GM21390 (cell line): ENCODE measurements around the gene C4orf50.

ENCODE experiments used
- ATAC-seq: cut with Tn5 transposase; IDR thresholded peaks from one replicate; pipeline ENCODE4 v1.9.1; 2021; ENCODE audit not compliant: unreplicated experiment

C4orf50 gene

DNA sequence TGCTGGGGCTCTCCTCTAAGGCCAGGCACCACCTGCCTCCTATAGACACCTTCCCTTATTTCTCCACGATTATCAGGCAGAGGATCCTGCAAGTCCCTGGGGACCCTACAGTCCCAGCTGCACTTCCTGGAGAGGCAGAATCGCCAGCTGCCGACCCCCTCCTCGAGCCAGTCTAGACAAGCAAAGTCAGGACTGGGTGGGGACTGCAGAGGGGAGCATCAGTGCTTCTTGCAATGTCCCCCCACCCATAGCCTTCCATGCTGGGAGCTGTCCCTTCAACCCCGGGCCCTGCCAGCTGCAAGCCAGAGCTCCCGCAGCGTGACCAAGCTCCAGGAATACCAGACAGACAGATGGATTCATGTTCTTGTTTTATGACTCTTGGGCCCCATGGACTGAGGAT lies 124.0 kb downstream of the C4orf50 start:
- ATAC-seq: no peak

GRCh38 chr4:5893591-5893990 lies 124.6 kb downstream of the C4orf50 start:
- ATAC-seq: no peak

DNA sequence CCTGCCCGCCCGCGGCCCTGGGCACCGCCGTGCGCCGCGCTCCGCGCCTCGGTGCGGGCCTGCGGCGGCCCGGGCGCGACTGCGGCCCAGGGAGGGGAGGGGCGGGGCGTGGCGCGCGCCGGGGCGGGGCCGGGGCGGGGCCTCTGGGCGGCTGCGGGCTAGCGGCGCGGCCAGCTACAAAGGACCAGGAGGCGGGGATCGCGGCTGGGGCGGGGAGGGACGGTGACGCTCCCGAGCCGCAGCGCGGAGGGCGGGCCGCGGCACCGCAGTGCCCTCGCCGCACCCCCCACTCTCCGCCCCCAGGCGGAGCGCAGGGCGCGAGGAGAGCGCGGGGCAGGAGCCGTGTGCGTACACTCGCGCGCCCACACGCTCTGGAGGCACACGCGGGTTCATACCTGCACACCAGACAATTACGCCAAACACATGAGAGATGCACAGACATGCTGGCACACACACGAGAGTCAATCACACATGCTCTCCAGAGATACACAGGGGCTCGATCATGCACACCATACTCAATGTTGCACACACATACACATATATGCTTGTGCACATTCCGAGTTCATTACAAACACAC lies 125.1 kb downstream of the C4orf50 start, which contains the start of gene CRMP1:
TSS of gene CRMP1 (minus strand) at position 83 of the 577 bp plus-strand sequence. CDS start 117 bp downstream, outside the sequence.
- no peak for ATAC-seq

DNA sequence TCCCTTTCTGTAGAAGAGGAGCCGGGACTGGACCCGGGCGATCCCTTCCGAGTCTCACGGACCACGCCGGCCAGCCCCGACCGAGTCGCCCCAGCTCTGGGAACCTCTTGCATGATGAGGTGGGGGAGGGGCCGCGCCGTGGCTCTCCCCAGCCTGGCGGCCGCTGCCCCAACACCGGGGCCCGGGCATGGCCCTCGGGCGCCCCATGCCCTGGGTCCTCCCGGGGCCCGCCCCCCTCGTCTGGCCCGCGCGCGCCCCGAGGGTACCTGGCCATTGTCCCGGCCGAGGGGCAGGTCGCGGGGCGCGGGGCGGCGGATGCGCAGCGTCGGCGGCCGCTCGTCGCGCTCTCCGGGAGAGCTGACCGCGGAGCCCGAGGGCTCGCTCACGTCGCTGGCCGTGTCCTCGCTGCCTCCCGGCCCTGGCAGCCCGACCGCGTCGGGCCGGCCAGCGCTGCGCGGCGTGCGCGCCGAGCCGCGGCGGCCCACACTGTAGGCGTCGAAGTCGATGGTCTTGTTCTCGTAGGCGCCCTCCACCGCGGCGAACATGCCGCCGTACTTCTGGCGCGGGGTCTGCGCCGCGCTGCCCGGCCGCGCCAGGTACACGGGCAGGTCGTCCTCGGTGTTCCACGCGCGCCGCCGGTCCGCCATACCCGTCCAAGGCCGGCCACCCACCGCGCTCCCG lies 125.8 kb downstream of the C4orf50 start:
- no peak for ATAC-seq

GRCh38 chr4:5891563-5892322 lies 126.5 kb downstream of the C4orf50 start:
- no peak for ATAC-seq

- no peak for ATAC-seq
These were observed 128.0 kb downstream of the C4orf50 start for GRCh38 chr4:5890063-5890727.

- ATAC-seq: no peak
These were observed 129.1 kb downstream of the C4orf50 start for GRCh38 chr4:5889002-5889696.

DNA sequence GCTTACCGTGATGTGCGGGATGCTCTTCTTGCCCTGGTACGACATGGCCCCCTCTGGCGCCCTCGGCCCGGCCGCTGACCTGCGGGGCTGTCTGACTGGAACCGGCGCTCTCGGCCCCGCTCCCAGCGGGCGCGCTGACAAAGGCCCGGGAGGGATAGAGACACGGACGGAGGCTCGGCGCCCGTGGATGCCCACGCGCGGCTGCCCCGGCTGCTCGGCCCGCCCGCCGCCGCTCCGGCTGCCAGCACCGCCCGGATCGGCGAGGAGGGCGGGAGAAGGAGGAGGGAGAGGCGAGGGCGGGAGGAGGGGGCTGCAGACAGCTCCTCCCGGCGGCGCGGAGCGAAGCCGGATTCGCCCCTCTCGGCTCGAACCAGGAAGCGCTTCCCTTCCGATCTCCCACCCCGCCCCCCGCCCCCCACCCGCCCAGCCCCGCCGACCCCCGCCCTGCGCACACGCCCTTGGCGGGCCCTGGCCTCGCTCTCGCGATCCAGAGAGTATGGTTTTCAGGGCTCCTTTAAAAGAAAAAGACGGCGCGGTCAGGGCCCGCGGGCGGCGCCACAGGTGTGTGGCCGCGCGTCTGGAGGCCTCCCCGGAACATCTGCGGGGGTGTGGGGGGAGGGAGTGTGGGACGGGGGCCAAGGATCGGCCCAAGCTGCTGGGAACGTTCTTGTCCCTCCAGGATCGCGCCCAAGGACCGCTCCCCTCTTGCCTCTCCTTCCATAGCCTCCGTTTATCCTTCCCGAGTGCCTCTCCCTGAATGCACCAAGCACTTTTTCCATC lies 129.8 kb downstream of the C4orf50 start:
- no peak for ATAC-seq

DNA sequence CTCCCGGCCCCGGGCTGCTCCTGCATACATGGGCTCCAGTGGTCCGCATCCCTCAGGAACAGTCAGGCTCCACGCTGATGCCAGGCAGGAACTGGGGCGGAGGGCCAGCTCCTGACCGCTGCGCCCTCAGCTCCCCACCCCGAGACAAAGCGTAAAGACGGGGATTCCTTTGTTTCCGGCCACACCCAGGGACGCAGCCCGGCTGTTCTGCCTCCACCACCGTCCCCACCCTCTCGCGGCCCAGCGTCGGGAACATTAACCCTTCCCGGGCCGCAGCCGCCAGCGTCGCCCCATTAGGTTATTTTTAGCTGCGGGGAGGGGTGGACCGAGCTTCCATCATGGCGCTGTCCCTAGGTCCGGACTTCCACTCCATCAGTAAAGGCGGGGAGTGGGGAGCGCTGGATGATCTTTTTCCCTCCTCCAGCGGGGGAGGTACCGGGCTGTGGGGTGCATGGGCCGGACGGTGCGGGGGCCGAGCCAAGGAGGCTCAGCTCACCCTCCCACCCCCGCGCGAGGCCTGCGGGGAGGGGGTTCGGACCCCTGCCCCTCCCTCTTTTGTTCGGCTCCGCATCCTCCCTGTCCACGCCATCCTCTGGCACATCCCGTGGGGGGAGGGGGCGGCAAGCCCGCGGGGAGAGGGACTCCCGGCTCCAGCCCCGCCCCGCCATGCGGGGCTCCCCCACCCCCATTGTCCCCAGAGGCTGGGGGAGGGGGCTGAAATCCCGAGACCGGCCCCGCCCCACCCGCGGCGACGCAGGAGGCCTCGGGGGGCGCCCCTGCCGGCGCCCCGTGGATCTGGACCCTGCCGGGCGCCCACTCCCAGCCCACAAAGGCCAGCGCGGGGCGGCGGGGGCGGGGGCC lies 130.6 kb downstream of the C4orf50 start:
- ATAC-seq: no peak

GRCh38 chr4:5887011-5887360 lies 131.2 kb downstream of the C4orf50 start:
- ATAC-seq: no peak

DNA sequence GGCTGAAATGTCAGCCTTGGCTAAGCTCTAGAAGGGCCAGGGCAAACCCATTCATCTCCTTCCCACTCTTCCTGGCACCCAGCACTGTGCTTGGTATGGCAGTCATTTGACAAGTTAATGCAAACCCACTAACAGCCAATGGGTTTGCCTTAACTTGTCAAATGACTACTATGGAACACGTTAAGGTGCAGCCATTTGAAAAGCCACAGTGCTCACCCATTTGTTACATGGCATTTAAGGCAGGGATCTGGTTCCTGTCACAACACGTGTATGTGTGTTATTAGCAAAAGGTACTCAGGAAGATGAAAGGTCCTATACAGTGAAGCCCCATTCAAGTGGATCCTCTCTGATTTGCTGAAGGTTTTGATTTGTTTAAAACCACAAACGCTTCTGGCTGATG lies 132.5 kb downstream of the C4orf50 start:
- no peak for ATAC-seq

DNA sequence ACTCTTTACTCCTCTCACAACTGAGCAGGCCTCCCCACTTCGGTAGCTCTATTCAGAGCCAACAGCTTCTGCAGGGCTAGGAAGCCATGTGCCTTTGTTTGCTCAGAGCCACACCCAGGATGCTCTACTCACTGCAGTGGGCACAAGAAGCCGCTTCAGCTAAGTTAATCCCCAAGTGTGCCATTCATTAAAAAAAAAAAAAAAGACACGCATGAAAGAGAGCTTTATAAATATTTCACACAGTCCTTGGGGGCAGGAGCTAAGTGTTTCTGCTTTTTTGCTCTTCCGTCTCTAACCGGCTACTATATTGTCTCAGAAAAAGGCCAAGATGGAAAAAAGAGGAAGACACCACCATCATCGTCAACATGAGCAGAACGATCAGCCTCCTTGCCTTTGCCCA lies 133.4 kb downstream of the C4orf50 start:
- no peak for ATAC-seq

- no peak for ATAC-seq
These were observed 134.3 kb downstream of the C4orf50 start for GRCh38 chr4:5883916-5884315.

DNA sequence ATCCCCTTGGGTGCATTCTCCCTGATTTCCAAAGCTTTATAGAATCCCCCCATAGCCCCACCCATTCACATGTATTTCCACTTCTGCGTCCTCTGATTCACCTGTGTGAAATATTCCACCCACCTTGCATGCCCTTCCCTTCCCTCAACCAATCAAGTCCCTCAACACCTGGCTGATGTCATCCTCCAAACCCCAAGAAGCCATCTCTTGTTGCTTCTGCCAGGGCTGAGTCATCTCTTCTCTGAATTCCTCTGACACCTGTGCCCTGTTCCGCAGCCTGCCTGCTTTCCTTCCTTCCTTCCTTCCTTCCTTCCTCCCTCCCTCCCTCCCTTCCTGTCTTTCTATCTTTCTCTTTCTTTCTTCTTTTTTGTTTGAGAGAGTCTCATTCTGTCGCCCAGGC lies 135.3 kb downstream of the C4orf50 start:
- ATAC-seq: no peak

- no peak for ATAC-seq
These were observed 136.9 kb downstream of the C4orf50 start for GRCh38 chr4:5881340-5881739.

- ATAC-seq: no peak
These were observed 139.9 kb downstream of the C4orf50 start for GRCh38 chr4:5878359-5878758.

DNA sequence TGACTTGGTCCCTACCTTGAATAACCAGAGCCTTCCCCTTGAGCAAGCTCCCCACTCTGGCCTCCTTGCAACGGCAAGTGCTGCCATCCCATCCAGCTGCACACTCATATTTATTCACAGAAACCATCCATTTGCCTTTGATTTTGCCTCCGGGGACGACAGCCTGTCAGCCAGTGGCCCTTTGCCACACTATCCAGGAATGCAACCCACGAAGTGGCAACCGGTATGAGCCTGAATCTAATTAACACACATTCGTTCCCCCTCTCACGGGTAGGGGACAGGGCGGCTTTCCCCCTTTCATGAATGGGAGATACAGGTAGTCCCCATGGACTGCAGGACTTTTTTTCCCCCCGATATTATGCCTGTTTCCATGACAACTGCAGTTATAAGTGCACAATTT lies 140.8 kb downstream of the C4orf50 start:
- ATAC-seq: no peak

DNA sequence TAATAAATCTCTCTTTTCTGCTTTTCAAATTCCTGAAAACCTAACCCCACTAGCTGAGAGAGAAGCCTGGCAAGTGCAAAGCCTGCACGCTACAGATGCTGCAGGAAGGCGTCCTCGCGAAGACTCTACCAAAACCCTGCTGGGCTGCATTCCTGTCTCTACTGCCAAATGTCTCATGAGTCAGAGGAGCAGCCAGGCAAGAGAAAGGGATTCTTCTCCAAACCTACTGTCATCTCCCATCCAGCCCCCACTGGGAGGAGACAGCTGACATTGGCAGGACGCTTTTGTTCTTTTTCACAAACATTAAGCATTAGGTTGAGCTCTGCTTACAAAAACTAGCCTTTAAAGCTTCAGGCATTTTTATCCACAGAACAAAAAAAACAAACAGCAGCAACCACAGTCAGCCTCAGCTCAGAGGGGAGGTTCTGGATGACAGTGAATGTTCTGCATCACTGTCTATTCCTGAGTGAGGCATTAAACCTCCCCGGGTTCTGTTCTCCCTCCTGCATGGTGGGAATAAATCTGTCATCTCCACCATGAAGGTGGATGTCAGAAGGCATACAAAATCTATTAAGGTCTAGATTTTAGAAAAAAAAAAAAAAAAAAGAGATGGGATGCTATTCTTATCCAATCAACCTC lies 143.3 kb downstream of the C4orf50 start:
- ATAC-seq: no peak

DNA sequence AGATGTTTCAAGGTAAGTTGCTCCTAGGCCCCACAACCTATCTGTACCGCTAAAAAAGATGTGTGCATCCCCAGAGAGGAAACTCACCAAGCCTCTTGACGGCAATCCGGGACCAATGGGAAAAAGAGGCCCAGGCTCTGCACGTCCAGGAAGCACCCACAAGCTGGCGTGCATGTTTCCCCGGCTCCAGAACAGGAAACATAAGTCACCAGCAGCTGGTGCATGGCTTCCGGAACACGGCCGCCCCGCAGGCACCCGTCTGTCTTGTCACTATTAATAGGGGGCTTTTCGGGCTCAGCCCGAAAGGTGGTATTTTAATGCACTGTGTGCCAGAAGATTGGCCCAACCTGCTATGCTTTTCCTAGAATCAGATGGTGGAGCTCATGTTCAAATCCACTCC lies 147.5 kb downstream of the C4orf50 start:
- ATAC-seq: no peak
